Tibial artery (tissue), 4 donors: ENCODE measurements around the gene THEM5.
A peak's percentile ranks its signal among the peaks of the same experiment; 100 is the strongest.

ENCODE experiments used
- DNase-seq, 2 donors: peaks; one replicate each; pipeline ENCODE4 v3.0.0-alpha.2; 2019
- H3K27ac ChIP-seq, 2 donors: fragments of 200-600 bp; sonication (generic) in 1 of 2; 1 replicate in 1 of 2; 2 replicates in 1 of 2; pipeline ENCODE4 v1.5.1; 2018 to 2019; ENCODE audit warnings: mild to moderate bottlenecking in 1 of 2
- H3K27me3 ChIP-seq, 2 donors: fragments of 200-600 bp; sonication (generic) in 1 of 2; one replicate each; pipeline versions ENCODE4 v1.5.1 to v1.6.0; 2016 to 2019
- H3K36me3 ChIP-seq, 3 donors: fragments of 200-600 bp; sonication (generic) in 2 of 3; one replicate each; pipeline ENCODE4 v1.5.1; 2016 to 2019; ENCODE audit warnings: mild to moderate bottlenecking in 2 of 3
- H3K4me1 ChIP-seq, 4 donors: fragments of 200-600 bp; sonication (generic) in 2 of 4; 1 replicate in 3 of 4; 2 replicates in 1 of 4; pipeline ENCODE4 v1.5.1; 2016 to 2019
- H3K4me3 ChIP-seq, 2 donors: fragments of 200-600 bp; sonication (generic) in 1 of 2; 1 replicate in 1 of 2; 2 replicates in 1 of 2; pipeline ENCODE4 v1.5.1; 2018 to 2019; ENCODE audit warnings: mild to moderate bottlenecking in 2 of 2
- H3K9me3 ChIP-seq, 3 donors: fragments of 200-600 bp; sonication (generic) in 1 of 3; one replicate each; pipeline ENCODE4 v1.5.1; 2016 to 2019
- intact Hi-C: fragments of 100-400 bp; cut with DNase I; formaldehyde crosslinking; loops from one replicate; pipeline ENCODE4 v1.15.0; 2023; ENCODE audit warnings: low total_unique reads
- TF ChIP-seq, protein P1 (sequence below), 2 experiments: fragments of 200-600 bp in 1 of 2; fragments of 450-650 bp in 1 of 2; IDR thresholded peaks; one replicate each; pipeline ENCODE4 v1.5.1; 2017 to 2019; ENCODE audit warnings: antibody characterized with exemption in 2 of 2, mild to moderate bottlenecking in 1 of 2, moderate library complexity in 1 of 2

THEM5 gene

DNA sequence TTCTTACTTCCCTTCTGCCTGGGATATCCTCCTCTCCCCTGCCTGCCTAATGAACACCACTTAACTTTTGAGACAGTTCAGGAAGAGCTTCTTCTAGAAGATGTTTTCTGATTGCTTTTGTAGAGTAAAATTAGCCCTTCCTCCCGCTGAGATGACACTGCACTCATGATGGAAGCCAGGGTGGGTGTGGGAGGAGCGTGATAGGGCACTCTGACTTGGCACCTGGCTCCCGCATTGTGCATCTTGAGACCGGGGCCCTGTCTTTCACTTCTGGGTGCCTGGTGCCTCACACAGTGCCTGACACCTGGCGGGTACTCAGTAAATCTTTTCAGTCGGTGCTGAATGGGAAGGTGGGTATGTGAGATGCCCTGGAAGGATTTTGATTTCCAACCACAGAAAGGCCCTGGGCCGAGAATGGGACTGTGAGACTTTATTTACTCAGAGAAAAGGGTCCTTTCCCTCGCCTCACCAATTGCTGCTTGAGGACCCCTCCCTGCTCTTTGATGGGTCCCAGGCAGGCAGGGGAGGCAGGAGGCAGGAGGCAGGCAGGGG, 6.8 kb downstream of the THEM5 start:
- peak; percentile 10 to 40 for DNase-seq
- TF ChIP-seq, protein P1, sequence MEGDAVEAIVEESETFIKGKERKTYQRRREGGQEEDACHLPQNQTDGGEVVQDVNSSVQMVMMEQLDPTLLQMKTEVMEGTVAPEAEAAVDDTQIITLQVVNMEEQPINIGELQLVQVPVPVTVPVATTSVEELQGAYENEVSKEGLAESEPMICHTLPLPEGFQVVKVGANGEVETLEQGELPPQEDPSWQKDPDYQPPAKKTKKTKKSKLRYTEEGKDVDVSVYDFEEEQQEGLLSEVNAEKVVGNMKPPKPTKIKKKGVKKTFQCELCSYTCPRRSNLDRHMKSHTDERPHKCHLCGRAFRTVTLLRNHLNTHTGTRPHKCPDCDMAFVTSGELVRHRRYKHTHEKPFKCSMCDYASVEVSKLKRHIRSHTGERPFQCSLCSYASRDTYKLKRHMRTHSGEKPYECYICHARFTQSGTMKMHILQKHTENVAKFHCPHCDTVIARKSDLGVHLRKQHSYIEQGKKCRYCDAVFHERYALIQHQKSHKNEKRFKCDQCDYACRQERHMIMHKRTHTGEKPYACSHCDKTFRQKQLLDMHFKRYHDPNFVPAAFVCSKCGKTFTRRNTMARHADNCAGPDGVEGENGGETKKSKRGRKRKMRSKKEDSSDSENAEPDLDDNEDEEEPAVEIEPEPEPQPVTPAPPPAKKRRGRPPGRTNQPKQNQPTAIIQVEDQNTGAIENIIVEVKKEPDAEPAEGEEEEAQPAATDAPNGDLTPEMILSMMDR (IDR thresholded peaks at IDR 0.05): no peak
- intact Hi-C loops: no loop called here
- peaks cover 0 to 32% of the 10 kb centered on the region in 2 donors for H3K27me3 ChIP-seq
- no peak overlapping the region for H3K27ac ChIP-seq
- no peaks in the 10 kb centered on the region for H3K4me1 ChIP-seq
- no peaks in the 10 kb centered on the region for H3K36me3 ChIP-seq
- H3K4me3 ChIP-seq: no peak overlapping the region
- H3K9me3 ChIP-seq: no peaks in the 10 kb centered on the region

DNA sequence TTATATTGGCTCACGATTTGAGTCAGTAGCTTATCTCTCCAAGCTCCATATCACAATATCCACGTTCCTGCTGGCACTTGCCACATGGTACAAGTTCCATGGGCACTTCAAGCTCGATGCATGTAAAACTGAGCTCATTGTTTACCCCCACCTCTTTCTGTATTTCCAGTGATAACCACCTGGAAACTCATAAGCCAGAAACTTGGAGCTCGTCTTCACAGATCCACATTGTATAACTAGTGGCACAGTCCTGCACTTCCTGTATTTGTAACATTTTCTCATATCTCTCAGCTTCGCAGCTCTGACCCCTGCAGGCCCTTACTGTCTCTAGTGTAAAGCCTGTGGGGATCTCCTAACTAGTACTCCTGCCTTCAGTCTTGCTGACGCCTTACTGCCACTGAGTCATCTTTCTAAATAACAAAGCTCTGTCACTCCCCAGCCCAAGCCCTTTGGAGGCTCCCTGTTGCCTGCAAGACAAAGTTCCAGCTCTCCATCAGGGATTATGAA, 7.4 kb downstream of the THEM5 start:
- no peaks in the 10 kb centered on the region for H3K9me3 ChIP-seq
- no peaks in the 10 kb centered on the region for H3K36me3 ChIP-seq
- DNase-seq: peak in 1 of 2 donors; percentile 19
- no peaks in the 10 kb centered on the region for H3K4me1 ChIP-seq
- H3K27me3 ChIP-seq: peaks cover 0 to 32% of the 10 kb centered on the region in 2 donors
- no peak overlapping the region for H3K4me3 ChIP-seq
- intact Hi-C loops: no loop called here
- H3K27ac ChIP-seq: no peak overlapping the region
- TF ChIP-seq, protein P1 (IDR thresholded peaks at IDR 0.05): no peak

DNA sequence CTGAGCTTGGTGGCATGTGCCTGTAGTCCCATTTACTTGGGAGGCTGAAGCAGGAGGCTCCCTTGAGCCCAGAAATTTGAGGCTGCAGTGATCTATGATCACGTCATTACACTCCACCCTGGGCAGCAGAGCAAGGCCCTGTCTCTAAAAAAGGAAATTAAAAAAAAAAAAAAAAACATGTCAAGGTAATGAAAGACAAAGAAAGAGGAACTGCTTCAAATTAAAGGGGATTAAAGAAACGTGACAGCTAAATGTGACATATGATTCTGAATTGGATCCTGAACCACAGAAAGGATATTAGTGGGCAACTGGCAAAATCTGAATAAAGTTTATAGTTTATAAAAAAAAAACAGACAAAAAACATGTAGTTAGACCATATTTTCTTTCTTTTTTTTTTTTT, 10.1 kb downstream of the THEM5 start:
- H3K27me3 ChIP-seq: peaks cover 0 to 46% of the 10 kb centered on the region in 2 donors
- H3K4me1 ChIP-seq: peaks cover 0 to 18% (median 16%) of the 10 kb centered on the region in 4 donors
- no peak for DNase-seq
- no peaks in the 10 kb centered on the region for H3K9me3 ChIP-seq
- H3K27ac ChIP-seq: no peak overlapping the region
- TF ChIP-seq, protein P1 (IDR thresholded peaks at IDR 0.05): no peak
- no peaks in the 10 kb centered on the region for H3K36me3 ChIP-seq
- intact Hi-C loops: no loop called here
- no peak overlapping the region for H3K4me3 ChIP-seq

DNA sequence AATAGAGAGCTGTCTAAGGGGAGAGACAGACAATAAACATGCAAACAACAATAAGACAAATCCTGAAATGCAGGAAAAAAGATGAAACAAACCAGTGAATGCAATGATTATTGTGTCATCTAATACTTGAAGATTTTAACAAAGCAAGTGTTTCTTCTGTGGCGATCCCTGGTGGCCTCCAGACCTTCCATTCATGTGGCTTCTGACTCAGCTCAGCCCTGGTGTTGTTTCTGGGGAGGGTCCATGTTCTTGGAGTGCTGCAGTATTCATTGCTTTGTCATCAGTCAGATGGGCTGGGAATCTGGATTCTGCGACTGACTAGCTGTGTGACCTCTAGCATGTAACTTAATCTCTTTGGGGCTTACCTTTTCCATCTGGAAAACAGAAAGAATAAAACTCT, 12.4 kb downstream of the THEM5 start:
- no peak for DNase-seq
- intact Hi-C loops: no loop called here
- Histone ChIP-seq H3K4me3 (no peak overlapping the region), H3K4me1 (peaks cover 0 to 32% (median 26%) of the 10 kb centered on the region in 4 donors), H3K9me3 (no peaks in the 10 kb centered on the region), H3K36me3 (no peaks in the 10 kb centered on the region), H3K27ac (no peak overlapping the region), H3K27me3 (peaks cover 0 to 44% of the 10 kb centered on the region in 2 donors)
- TF ChIP-seq, protein P1 (IDR thresholded peaks at IDR 0.05): no peak

DNA sequence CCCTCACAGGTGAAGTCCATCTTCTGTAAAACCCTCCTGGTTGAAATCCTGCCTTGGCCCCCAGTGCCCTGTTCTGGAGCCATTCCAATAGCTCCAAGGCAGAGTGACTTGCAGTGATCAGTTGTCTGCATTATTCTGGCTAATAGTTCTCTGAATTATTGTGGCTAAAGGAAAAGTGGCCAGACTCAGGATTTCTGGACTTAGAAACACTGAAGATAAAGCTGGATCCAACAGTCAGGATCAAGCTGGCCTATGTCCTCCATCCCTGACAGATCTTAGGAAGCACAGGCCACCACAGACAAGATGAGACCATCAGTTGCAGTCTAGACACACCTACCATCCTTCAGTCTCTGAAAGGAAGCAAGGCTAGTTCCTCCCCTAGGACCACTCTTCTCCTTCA, 13.1 kb downstream of the THEM5 start:
- no peaks in the 10 kb centered on the region for H3K9me3 ChIP-seq
- H3K27me3 ChIP-seq: peaks cover 0 to 46% of the 10 kb centered on the region in 2 donors
- DNase-seq: no peak
- H3K36me3 ChIP-seq: no peaks in the 10 kb centered on the region
- no peak overlapping the region for H3K4me3 ChIP-seq
- TF ChIP-seq, protein P1 (IDR thresholded peaks at IDR 0.05): no peak
- H3K27ac ChIP-seq: no peak overlapping the region
- intact Hi-C loops: no loop called here
- H3K4me1 ChIP-seq: peaks cover 0 to 32% (median 26%) of the 10 kb centered on the region in 4 donors
